H1 (cell line): Measurements from ENCODE around the gene PRR5L. TPM values are rescaled to one million over a fixed set of nuclear protein-coding genes. Genes with fewer than 3 reads are reported as not detected.

ENCODE experiments used
- EZH2 ChIP-seq: fragments of 200-600 bp; sonication (generic); IDR thresholded peaks from 2 replicates; pipeline ENCODE4 v1.7.1; 2012; ENCODE audit warnings: low read depth, mild to moderate bottlenecking, moderate library complexity, low read length, inconsistent platforms; ENCODE audit not compliant: severe bottlenecking
- RBBP5 ChIP-seq: IDR thresholded peaks from 2 replicates; pipeline ENCODE4 v1.7.1; 2012; ENCODE audit warnings: low read depth, mild to moderate bottlenecking, inconsistent platforms, low read length, moderate library complexity, borderline replicate concordance
- polyA plus RNA-seq, 7 experiments: library from polyadenylated mRNA; depleted of rRNA in 3 of 7; stranded (reverse) in 5 of 7; unstranded in 2 of 7; fragments of >200 nt in 5 of 7; fragments of 200-250 nt in 2 of 7; gene quantifications; 1 replicate in 5 of 7; 2 replicates in 1 of 7; 4 replicates in 1 of 7; pipeline versions ENCODE4 v1.2.1 to v1.2.3, GENCODE V29; 2011 to 2013; ENCODE audit warnings: missing spikeins in 2 of 7, mixed read lengths in 2 of 7
- total RNA-seq: library from RNA; stranded (reverse); fragmentation: NEBNext Ultra II Directional; extraction: Animal tissue kit (Norgen Biotek cat#: 25700); gene quantifications from 2 replicates; pipeline ENCODE4 v1.2.1, GENCODE V29; 2021

PRR5L gene
- total and polyA plus RNA-seq, 2 of the 8 experiments (the other 6 are each of a cell fraction or from before 2014, with no cell fraction given) = 6.6 to 10.1 TPM

DNA sequence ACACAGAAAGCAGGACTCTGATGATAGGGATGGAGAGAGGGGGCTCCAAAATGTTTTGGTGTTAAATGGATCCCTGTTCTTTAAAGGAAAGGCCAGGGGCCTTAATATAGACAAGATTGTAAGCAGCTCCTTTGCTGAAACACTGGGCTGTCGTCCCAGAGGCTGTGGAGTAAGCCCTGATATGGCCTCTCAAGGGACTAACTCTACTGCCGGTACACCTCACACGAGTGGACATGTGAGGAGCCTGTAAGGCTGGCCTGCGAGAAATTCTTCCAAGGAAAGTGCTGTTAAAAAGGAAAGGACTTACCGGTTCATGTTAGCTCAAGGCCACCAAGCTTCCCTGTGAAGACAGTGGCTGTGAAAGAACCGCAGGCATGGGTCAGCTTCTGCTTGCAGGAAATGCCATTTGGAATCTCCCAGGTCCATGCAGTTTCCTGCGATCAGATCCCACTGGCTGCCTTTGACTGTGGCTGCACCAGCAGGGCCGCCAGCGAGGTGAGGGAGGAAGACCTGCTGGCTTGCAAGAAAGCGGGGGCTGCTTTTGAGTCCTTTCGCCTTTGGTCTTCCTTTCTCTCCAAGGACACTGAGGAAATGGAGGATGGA lies 106.6 kb downstream of the PRR5L start (continued):
- TF ChIP-seq EZH2 = no peak
- no peak for TF ChIP-seq RBBP5
